Glutamatergic neuron (in vitro differentiated cells): ENCODE data around the gene TAF1B. TPM values are rescaled to one million over a fixed set of nuclear protein-coding genes. Genes with fewer than 3 reads are reported as not detected.
A peak's percentile ranks its signal among the peaks of the same experiment; 100 is the strongest.

Experiments
- DNase-seq: peaks from one replicate; pipeline ENCODE4 v3.0.0; 2022
- H3K27ac Mint-ChIP-seq: one replicate; pipeline ENCODE4 v1.8.0; 2020; ENCODE audit warnings: mild to moderate bottlenecking, mixed read lengths, inconsistent platforms; ENCODE audit not compliant: unreplicated experiment
- H3K27me3 Mint-ChIP-seq: one replicate; pipeline ENCODE4 v1.8.0; 2020; ENCODE audit warnings: mild to moderate bottlenecking, moderate library complexity, mixed read lengths, inconsistent platforms; ENCODE audit not compliant: unreplicated experiment
- H3K36me3 Mint-ChIP-seq: one replicate; pipeline ENCODE4 v1.8.0; 2020; ENCODE audit warnings: mild to moderate bottlenecking, mixed read lengths, inconsistent platforms; ENCODE audit not compliant: unreplicated experiment
- H3K4me1 Mint-ChIP-seq: one replicate; pipeline ENCODE4 v1.8.0; 2020; ENCODE audit warnings: mild to moderate bottlenecking, low read depth, mixed read lengths, inconsistent platforms; ENCODE audit not compliant: unreplicated experiment
- H3K4me3 Mint-ChIP-seq: one replicate; pipeline ENCODE4 v1.8.0; 2020; ENCODE audit warnings: mild to moderate bottlenecking, mixed read lengths, inconsistent platforms; ENCODE audit not compliant: unreplicated experiment
- H3K9me3 Mint-ChIP-seq: one replicate; pipeline ENCODE4 v1.8.0; 2020; ENCODE audit warnings: mild to moderate bottlenecking, moderate library complexity, mixed read lengths, inconsistent platforms; ENCODE audit not compliant: unreplicated experiment
- long read RNA-seq: library from polyadenylated mRNA; unstranded; transcript quantifications from one replicate; pipeline ENCODE4 v2.0.0, GENCODE V29; 2020; ENCODE audit not compliant: unreplicated experiment
- total RNA-seq: library from RNA; stranded (reverse); fragmentation: NEBNext Ultra II Directional; extraction: Animal tissue kit (Norgen Biotek cat#: 25700); gene quantifications from one replicate; pipeline ENCODE4 v1.2.1, GENCODE V29; 2021; ENCODE audit not compliant: unreplicated experiment
- TF ChIP-seq, protein P1 (sequence below): fragments of 200-600 bp; sonication (generic); IDR thresholded peaks from one replicate; pipeline ENCODE4 v1.5.0; 2021; ENCODE audit not compliant: partially characterized antibody, unreplicated experiment

Gene TAF1B
- total RNA-seq = 16.7 TPM
- long read RNA-seq, transcript TAF1B-201 (15 exons, 2,387 nt) = major isoform, 5 of 10 reads
- long read RNA-seq, partial matches to known transcripts = 3 of 10 reads
- long read RNA-seq, other reads (novel, unspliced or antisense) = 1 of 10 reads

DNA sequence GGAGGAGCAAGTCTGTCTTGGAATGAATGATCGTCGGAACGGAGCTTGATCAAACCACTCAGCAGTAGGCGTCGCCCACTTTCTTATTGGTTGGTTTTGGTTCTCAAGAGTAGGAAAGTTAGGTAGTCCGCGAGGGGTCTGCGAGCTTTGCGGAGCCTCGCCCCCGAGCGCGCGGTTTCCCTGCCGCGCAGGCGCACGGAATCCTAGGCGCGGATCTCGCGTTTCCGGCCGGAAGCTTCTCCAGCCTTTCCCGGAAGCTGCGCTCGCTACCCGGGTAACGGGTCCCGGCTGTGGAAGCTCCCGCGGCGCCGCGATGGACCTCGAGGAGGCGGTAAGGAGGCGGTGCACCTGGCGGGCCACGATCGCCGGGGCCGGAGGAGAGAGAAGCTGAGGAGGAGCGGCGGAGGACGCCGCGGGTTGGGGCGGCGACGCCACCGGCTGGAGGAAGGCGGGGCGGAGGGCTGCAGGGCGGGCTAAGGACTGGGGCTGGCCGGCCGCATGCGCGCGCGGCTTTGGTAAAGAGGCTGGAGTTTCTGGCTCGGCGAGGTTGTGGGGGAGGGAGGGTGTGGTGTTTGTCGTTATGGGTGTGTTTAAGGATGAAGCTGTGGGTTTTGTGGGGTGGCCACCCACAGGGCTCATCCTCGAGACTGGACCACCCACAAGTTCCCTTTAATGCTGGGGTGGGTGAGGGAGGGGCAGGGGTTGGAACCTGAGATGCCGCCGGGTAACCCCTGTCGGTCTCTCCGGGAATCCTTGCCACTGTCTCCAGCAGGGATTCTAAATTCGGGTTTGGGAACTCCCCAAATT is at the start of gene TAF1B:
Gene TAF1B, plus strand, starts transcription at position 246 of the 807 bp plus-strand sequence. Its CDS starts 68 bp downstream, at position 314.
- no peaks in the 10 kb centered on the region for H3K4me1 Mint-ChIP-seq
- peak; percentile 96 for DNase-seq
- H3K4me3 Mint-ChIP-seq = peak within 1 kb of the TSS; percentile 97
- H3K36me3 Mint-ChIP-seq = no peaks in the 10 kb centered on the region
- peak within 1 kb of the TSS; percentile 81 for H3K27ac Mint-ChIP-seq
- H3K27me3 Mint-ChIP-seq = peaks cover 2% of the 10 kb centered on the region
- H3K9me3 Mint-ChIP-seq = peaks cover 3% of the 10 kb centered on the region
- TF ChIP-seq, protein P1, sequence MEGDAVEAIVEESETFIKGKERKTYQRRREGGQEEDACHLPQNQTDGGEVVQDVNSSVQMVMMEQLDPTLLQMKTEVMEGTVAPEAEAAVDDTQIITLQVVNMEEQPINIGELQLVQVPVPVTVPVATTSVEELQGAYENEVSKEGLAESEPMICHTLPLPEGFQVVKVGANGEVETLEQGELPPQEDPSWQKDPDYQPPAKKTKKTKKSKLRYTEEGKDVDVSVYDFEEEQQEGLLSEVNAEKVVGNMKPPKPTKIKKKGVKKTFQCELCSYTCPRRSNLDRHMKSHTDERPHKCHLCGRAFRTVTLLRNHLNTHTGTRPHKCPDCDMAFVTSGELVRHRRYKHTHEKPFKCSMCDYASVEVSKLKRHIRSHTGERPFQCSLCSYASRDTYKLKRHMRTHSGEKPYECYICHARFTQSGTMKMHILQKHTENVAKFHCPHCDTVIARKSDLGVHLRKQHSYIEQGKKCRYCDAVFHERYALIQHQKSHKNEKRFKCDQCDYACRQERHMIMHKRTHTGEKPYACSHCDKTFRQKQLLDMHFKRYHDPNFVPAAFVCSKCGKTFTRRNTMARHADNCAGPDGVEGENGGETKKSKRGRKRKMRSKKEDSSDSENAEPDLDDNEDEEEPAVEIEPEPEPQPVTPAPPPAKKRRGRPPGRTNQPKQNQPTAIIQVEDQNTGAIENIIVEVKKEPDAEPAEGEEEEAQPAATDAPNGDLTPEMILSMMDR = peak; percentile 61

- H3K27me3 Mint-ChIP-seq = peaks cover 4% of the 10 kb centered on the region
- H3K27ac Mint-ChIP-seq = no peak overlapping the region
- no peak overlapping the region for H3K4me3 Mint-ChIP-seq
- TF ChIP-seq, protein P1 = no peak
- peaks cover 3% of the 10 kb centered on the region for H3K4me1 Mint-ChIP-seq
- peaks cover 1% of the 10 kb centered on the region for H3K9me3 Mint-ChIP-seq
- H3K36me3 Mint-ChIP-seq = no peaks in the 10 kb centered on the region
- DNase-seq = no peak
These were observed 49.2 kb upstream of the TAF1B start for GRCh38 chr2:9793918-9794717.

- TF ChIP-seq, protein P1 = no peak
- Mint-ChIP-seq H3K4me3 (no peak overlapping the region), H3K36me3 (no peaks in the 10 kb centered on the region), H3K27me3 (peaks cover 6% of the 10 kb centered on the region), H3K27ac (no peak overlapping the region), H3K9me3 (peaks cover 1% of the 10 kb centered on the region), H3K4me1 (peaks cover 3% of the 10 kb centered on the region)
- no peak for DNase-seq
These were observed 48.2 kb upstream of the TAF1B start for GRCh38 chr2:9795071-9795470.

GRCh38 chr2:9796056-9797010 is 46.9 kb upstream of the TAF1B start:
- peaks cover 1% of the 10 kb centered on the region for H3K9me3 Mint-ChIP-seq
- no peak overlapping the region for H3K27ac Mint-ChIP-seq
- H3K4me1 Mint-ChIP-seq = peaks cover 3% of the 10 kb centered on the region
- H3K36me3 Mint-ChIP-seq = no peaks in the 10 kb centered on the region
- TF ChIP-seq, protein P1 = peak; percentile 31
- H3K4me3 Mint-ChIP-seq = no peak overlapping the region
- DNase-seq = no peak
- H3K27me3 Mint-ChIP-seq = peaks cover 6% of the 10 kb centered on the region
